ENCODE results near the gene BIN1.

- TF ChIP-seq CTCF (conservative IDR thresholded peaks at IDR 0.05; ENCODE audit: low read length), result no peak
- no peak for TF ChIP-seq EZH2phosphoT487 (IDR thresholded peaks at IDR 0.05; ENCODE audit: borderline replicate concordance, low read depth, low read length)
Measured at GRCh38 chr2:127097841-127098651, 8.9 kb downstream of the BIN1 start.
